Calu3 (cell line): ENCODE results near the gene CIAO1. TPM values are rescaled to one million over a fixed set of nuclear protein-coding genes. Genes with fewer than 3 reads are reported as not detected.

Experiments used
- BruUV-seq: library from RNA; stranded (reverse); fragments of 400-500 nt; replicated peaks from 2 replicates; lab custom pipeline; 2021; lab: Mats Ljungman, UMichigan
- CTCF ChIA-PET: fragments of 300-600 bp; sonication (Branson Sonifier 250); formaldehyde crosslinking; loops from one replicate; lab custom pipeline; 2022; ENCODE audit warnings: antibody characterized with exemption; lab: Charles Lee
- DNase-seq: peaks from one replicate; pipeline ENCODE4 v3.0.0; 2022
- H3K27ac Mint-ChIP-seq: one replicate; pipeline ENCODE4 v1.8.0; 2022; ENCODE audit warnings: mixed read lengths; ENCODE audit not compliant: unreplicated experiment
- H3K27me3 Mint-ChIP-seq: one replicate; pipeline ENCODE4 v1.8.0; 2022; ENCODE audit warnings: mixed read lengths; ENCODE audit not compliant: unreplicated experiment
- H3K36me3 Mint-ChIP-seq: one replicate; pipeline ENCODE4 v1.8.0; 2022; ENCODE audit warnings: mild to moderate bottlenecking, moderate library complexity, mixed read lengths; ENCODE audit not compliant: insufficient read depth, unreplicated experiment
- H3K4me1 Mint-ChIP-seq: one replicate; pipeline ENCODE4 v1.8.0; 2022; ENCODE audit warnings: mild to moderate bottlenecking, low read depth, mixed read lengths; ENCODE audit not compliant: unreplicated experiment
- H3K4me3 Mint-ChIP-seq: one replicate; pipeline ENCODE4 v1.8.0; 2022; ENCODE audit warnings: mild to moderate bottlenecking, low read depth, moderate library complexity, mixed read lengths; ENCODE audit not compliant: unreplicated experiment
- H3K9me3 Mint-ChIP-seq: one replicate; pipeline ENCODE4 v1.8.0; 2022; ENCODE audit warnings: low read depth, mixed read lengths; ENCODE audit not compliant: unreplicated experiment
- CTCF ChIP-seq: fragments of 200-600 bp; IDR thresholded peaks from one replicate; pipeline ENCODE4 v1.8.0; 2022; ENCODE audit warnings: antibody characterized with exemption; ENCODE audit not compliant: unreplicated experiment
- intact Hi-C: fragments of 100-400 bp; cut with micrococcal nuclease; formaldehyde crosslinking; loops from one replicate; pipeline ENCODE4 v1.10.0; 2022; ENCODE audit not compliant: unreplicated experiment
- total RNA-seq: library from RNA; stranded (reverse); gene quantifications from 2 replicates; pipeline ENCODE4 v1.2.3, GENCODE V29; 2022

CIAO1 gene
- total RNA-seq, 1 experiment from 2014 or later = 75.7 TPM

- H3K27me3 Mint-ChIP-seq = no peaks in the 10 kb centered on the region
- no peak for DNase-seq
- BruUV-seq = no TSS peak
- H3K36me3 Mint-ChIP-seq = no peaks in the 10 kb centered on the region
- no peak overlapping the region for H3K27ac Mint-ChIP-seq
- H3K4me3 Mint-ChIP-seq = no peak overlapping the region
- no peak for TF ChIP-seq CTCF
- CTCF ChIA-PET = no interaction called here
- H3K4me1 Mint-ChIP-seq = no peaks in the 10 kb centered on the region
- H3K9me3 Mint-ChIP-seq = no peaks in the 10 kb centered on the region
- intact Hi-C loops = no loop called here
Observed at GRCh38 chr2:96238266-96238665, 27.8 kb upstream of the CIAO1 start.

- Mint-ChIP-seq H3K27me3 (no peaks in the 10 kb centered on the region), H3K4me3 (no peak overlapping the region), H3K27ac (no peak overlapping the region), H3K4me1 (no peaks in the 10 kb centered on the region), H3K36me3 (no peaks in the 10 kb centered on the region), H3K9me3 (no peaks in the 10 kb centered on the region)
- intact Hi-C loops = no loop called here
- DNase-seq = no peak
- BruUV-seq = no TSS peak
- CTCF ChIA-PET = interaction anchor here (0.6 kb wide), 1 partner anchor 237 kb away, joined by 4 read pairs; no protein-coding TSS in a partner anchor
- no peak for TF ChIP-seq CTCF
Observed at GRCh38 chr2:96239091-96239490, 26.9 kb upstream of the CIAO1 start.

GRCh38 chr2:96239745-96240264 is 26.2 kb upstream of the CIAO1 start:
- Mint-ChIP-seq H3K27me3 (no peaks in the 10 kb centered on the region), H3K9me3 (no peaks in the 10 kb centered on the region), H3K36me3 (no peaks in the 10 kb centered on the region), H3K27ac (no peak overlapping the region), H3K4me3 (no peak overlapping the region), H3K4me1 (no peaks in the 10 kb centered on the region)
- CTCF ChIA-PET = no interaction called here
- no TSS peak for BruUV-seq
- TF ChIP-seq CTCF = no peak
- intact Hi-C loops = no loop called here
- no peak for DNase-seq

GRCh38 chr2:96240341-96241038 is 25.5 kb upstream of the CIAO1 start:
- no peaks in the 10 kb centered on the region for H3K4me1 Mint-ChIP-seq
- H3K4me3 Mint-ChIP-seq = no peak overlapping the region
- H3K27ac Mint-ChIP-seq = no peak overlapping the region
- no peaks in the 10 kb centered on the region for H3K36me3 Mint-ChIP-seq
- intact Hi-C loops = no loop called here
- no peaks in the 10 kb centered on the region for H3K9me3 Mint-ChIP-seq
- no peaks in the 10 kb centered on the region for H3K27me3 Mint-ChIP-seq
- CTCF ChIA-PET = no interaction called here
- no peak for TF ChIP-seq CTCF
- no TSS peak for BruUV-seq
- no peak for DNase-seq
